AG10803 (cell line): ENCODE measurements around the gene MID1.

Experiments used
- DNase-seq: peaks from one replicate; pipeline ENCODE4 v3.0.0; 2010; ENCODE audit warnings: low read depth
- H3K4me3 ChIP-seq: 2 replicates; pipeline ENCODE4 v1.5.1; 2011; ENCODE audit warnings: mild to moderate bottlenecking, low read length, control low read depth
- TF ChIP-seq, protein P1 (sequence below): conservative IDR thresholded peaks from 2 replicates; pipeline ENCODE4 v1.5.1; 2011; ENCODE audit warnings: mild to moderate bottlenecking, low read length, control low read depth, inconsistent platforms

The MID1 gene

DNA sequence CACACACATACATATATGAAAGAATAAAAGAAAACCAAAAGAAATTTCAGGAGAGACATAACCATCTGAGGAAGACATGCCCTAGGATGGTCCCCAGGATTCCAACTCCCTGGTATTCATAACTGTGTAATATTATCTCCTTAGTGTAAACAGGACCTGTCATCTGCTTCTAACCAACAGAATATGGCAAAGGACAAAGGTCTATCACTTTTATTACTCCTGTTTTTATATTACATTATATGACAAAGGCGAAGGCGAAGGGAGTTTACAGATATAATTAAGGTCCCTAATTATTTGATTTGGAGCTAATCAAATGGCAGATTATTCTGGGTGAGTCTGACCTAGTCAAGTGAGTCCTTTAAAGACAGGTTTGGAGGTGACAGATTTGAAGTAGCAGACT lies 155.1 kb downstream of the MID1 start:
- no peak for DNase-seq

DNA sequence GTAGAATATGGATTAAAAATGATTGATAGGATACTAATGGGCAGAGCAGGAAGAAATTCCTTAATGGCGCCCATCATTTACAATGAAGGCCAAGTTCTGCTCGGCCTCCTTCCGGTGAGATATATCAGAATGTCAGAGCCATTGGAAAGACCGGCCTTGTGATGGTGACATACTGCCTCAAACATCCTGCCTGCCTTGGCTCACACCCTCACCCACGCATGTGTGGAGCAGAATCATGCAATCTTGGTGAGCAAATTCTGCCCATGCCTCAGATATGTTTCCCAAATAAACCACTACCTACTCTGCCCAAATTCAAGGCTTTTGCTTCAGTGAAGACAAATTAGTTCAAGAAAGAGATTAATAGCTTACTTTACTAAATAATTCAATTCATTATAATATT lies 163.3 kb downstream of the MID1 start:
- H3K4me3 ChIP-seq: no peak overlapping the region
- peak; percentile 81 for DNase-seq
- TF ChIP-seq, protein P1, sequence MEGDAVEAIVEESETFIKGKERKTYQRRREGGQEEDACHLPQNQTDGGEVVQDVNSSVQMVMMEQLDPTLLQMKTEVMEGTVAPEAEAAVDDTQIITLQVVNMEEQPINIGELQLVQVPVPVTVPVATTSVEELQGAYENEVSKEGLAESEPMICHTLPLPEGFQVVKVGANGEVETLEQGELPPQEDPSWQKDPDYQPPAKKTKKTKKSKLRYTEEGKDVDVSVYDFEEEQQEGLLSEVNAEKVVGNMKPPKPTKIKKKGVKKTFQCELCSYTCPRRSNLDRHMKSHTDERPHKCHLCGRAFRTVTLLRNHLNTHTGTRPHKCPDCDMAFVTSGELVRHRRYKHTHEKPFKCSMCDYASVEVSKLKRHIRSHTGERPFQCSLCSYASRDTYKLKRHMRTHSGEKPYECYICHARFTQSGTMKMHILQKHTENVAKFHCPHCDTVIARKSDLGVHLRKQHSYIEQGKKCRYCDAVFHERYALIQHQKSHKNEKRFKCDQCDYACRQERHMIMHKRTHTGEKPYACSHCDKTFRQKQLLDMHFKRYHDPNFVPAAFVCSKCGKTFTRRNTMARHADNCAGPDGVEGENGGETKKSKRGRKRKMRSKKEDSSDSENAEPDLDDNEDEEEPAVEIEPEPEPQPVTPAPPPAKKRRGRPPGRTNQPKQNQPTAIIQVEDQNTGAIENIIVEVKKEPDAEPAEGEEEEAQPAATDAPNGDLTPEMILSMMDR: no peak

More for the DNA sequence above, 155.1 kb downstream of the MID1 start:
- TF ChIP-seq, protein P1: no peak
- H3K4me3 ChIP-seq: no peak overlapping the region

GRCh38 chrX:10453945-10454344 lies 166.4 kb downstream of the MID1 start:
- TF ChIP-seq, protein P1: no peak
- no peak for DNase-seq
- no peak overlapping the region for H3K4me3 ChIP-seq

DNA sequence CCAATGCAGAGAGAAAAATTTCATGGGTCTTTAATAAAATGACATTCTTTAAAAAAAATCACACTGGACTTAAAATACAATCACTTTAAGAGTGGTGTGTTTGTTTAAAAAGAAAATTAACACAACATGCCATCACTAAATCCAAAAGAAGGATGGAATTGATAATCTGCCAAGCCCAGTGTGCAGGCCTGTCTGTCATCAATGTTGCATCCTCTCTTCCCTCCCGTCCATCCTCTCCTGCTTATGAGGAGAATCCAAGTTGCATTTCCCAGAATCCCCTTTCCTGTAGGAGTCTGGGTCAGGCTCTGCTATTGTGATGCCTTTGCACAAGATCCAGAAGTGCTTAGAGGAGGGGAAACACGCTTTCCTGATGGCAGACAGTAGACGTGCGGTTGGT lies 169.4 kb downstream of the MID1 start:
- DNase-seq: no peak
- TF ChIP-seq, protein P1: no peak
- no peak overlapping the region for H3K4me3 ChIP-seq

DNA sequence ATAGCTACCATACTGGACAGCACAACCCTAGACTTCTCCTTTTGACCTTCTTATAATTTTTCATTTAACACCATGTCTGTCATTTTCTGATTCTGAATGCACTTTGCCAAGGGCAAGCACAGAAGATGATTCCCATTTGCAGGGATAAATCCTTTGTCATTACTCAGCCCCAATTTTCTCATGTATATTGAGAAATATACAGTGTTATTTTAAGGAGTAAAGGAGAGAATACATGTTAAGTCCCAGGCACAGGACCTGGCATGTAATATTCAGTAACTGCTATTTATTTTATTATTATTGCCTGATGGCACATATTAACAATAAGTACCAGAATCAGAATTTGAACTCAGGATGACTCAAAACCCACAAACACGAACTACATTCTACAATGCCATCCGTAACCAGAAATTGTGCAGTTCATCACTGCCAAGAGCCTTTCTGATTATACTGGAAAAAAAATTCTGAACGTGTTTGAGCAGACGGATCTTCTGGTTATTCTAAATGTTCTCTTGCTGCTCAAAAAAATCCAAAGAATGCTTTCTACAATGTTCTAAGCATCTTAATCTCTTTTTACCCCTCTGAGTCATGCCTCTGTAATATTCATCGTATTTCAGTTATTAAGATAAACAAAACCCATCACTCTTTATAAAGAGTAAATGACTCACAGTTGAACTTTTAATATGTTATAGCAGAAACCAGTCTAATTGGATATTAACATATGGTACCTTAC lies 170.0 kb downstream of the MID1 start:
- TF ChIP-seq, protein P1: no peak
- DNase-seq: peak; percentile 87

GRCh38 chrX:10447564-10448214 lies 172.7 kb downstream of the MID1 start:
- TF ChIP-seq, protein P1: no peak
- no peak overlapping the region for H3K4me3 ChIP-seq
- peak; percentile 65 for DNase-seq

More for the DNA sequence above, 170.0 kb downstream of the MID1 start:
- no peak overlapping the region for H3K4me3 ChIP-seq

DNA sequence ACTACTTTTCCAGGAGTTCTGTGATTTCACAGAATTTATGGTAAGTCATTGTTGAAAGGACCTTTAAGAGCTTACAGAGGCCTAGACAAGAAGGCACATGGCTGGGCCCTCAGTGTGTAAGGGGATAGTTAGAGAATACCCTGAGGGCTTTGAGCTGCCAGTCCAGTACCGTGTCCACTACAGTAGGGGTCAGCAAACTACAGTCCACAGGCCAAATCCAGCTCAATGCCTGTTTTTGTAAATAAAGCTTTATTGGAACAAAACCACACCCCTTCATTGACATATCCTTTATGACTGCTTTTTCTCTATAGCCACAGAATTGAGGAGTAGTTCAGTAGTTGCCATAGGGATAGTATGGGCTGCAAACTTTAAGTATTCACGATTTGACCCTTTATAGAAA lies 176.2 kb downstream of the MID1 start:
- no peak for DNase-seq
- TF ChIP-seq, protein P1: no peak
- no peak overlapping the region for H3K4me3 ChIP-seq
